ENCODE results near the gene TMEM119.

Gene TMEM119

GRCh38 chr12:108597559-108598471 lies at the start of gene TMEM119:
TMEM119 (minus strand) TSS chr12:108598084; CDS start chr12:108592383, 5,701 bp downstream.
- no peak for DNase-seq (ENCODE audit: low spot score)

GRCh38 chr12:108646600-108647579 lies 49.0 kb upstream of the TMEM119 start:
- no peak for DNase-seq (ENCODE audit: low spot score)

GRCh38 chr12:108645686-108646599 lies 48.1 kb upstream of the TMEM119 start:
- no peak for DNase-seq (ENCODE audit: low spot score)

- DNase-seq (ENCODE audit: low spot score) = no peak
Observed at GRCh38 chr12:108644811-108645120, 46.9 kb upstream of the TMEM119 start.

GRCh38 chr12:108643941-108644810 lies 46.3 kb upstream of the TMEM119 start:
- peak; percentile 55 for DNase-seq (ENCODE audit: low spot score)

GRCh38 chr12:108642899-108643654 lies 45.2 kb upstream of the TMEM119 start:
- no peak for DNase-seq (ENCODE audit: low spot score)

GRCh38 chr12:108642269-108642870 lies 44.5 kb upstream of the TMEM119 start:
- no peak for DNase-seq (ENCODE audit: low spot score)

- DNase-seq (ENCODE audit: low spot score) = no peak
Observed at GRCh38 chr12:108641446-108642268, 43.8 kb upstream of the TMEM119 start.

GRCh38 chr12:108640802-108641445 lies 43.0 kb upstream of the TMEM119 start:
- no peak for DNase-seq (ENCODE audit: low spot score)

- DNase-seq (ENCODE audit: low spot score) = no peak
Observed at GRCh38 chr12:108638997-108639822, 41.3 kb upstream of the TMEM119 start.

GRCh38 chr12:108638141-108638827 lies 40.4 kb upstream of the TMEM119 start:
- peak; percentile 79 for DNase-seq (ENCODE audit: low spot score)

- DNase-seq (ENCODE audit: low spot score) = no peak
Observed at GRCh38 chr12:108637222-108637971, 39.5 kb upstream of the TMEM119 start.

- no peak for DNase-seq (ENCODE audit: low spot score)
Observed at GRCh38 chr12:108635997-108636808, 38.3 kb upstream of the TMEM119 start.

- DNase-seq (ENCODE audit: low spot score) = no peak
Observed at GRCh38 chr12:108635201-108635996, 37.5 kb upstream of the TMEM119 start.
